Liver (tissue), 9 donors: Measurements from ENCODE around the gene FAM43A. TPM values are rescaled to one million over a fixed set of nuclear protein-coding genes. Genes with fewer than 3 reads are reported as not detected.

Experiments used
- DNase-seq: peaks from one replicate; pipeline ENCODE4 v3.0.0-alpha.2; 2017; ENCODE audit warnings: low spot score
- H3K27ac ChIP-seq, 2 donors: one replicate each; pipeline ENCODE4 v1.7.0; 2013; ENCODE audit warnings: inconsistent platforms in 2 of 2, low read length in 2 of 2, control low read depth in 1 of 2, low read depth in 1 of 2, mild to moderate bottlenecking in 1 of 2
- H3K27me3 ChIP-seq, 4 donors: one replicate each; pipeline versions ENCODE4 v1.6.1 to v1.7.0; 2013; ENCODE audit warnings: low read length in 3 of 4, inconsistent platforms in 1 of 4, mild to moderate bottlenecking in 1 of 4, moderate library complexity in 1 of 4; ENCODE audit not compliant: control insufficient read depth in 4 of 4, insufficient read depth in 4 of 4
- H3K36me3 ChIP-seq, 4 donors: one replicate each; pipeline versions ENCODE4 v1.6.1 to v1.7.0; 2013; ENCODE audit warnings: low read length in 3 of 4, mild to moderate bottlenecking in 3 of 4, low read depth in 1 of 4, moderate library complexity in 1 of 4; ENCODE audit not compliant: control insufficient read depth in 4 of 4, insufficient read depth in 3 of 4
- H3K4me1 ChIP-seq, 4 donors: one replicate each; pipeline versions ENCODE4 v1.6.1 to v1.7.0; 2013; ENCODE audit warnings: low read length in 3 of 4, mild to moderate bottlenecking in 3 of 4, moderate library complexity in 1 of 4; ENCODE audit not compliant: control insufficient read depth in 4 of 4, insufficient read depth in 4 of 4
- H3K4me3 ChIP-seq, 3 donors: one replicate each; pipeline versions ENCODE4 v1.6.1 to v1.7.0; 2013; ENCODE audit warnings: low read length in 3 of 3, control low read depth in 1 of 3, low read depth in 1 of 3, mild to moderate bottlenecking in 1 of 3
- H3K9ac ChIP-seq, 2 donors: one replicate each; pipeline ENCODE4 v1.7.0; 2013; ENCODE audit warnings: low read length in 2 of 2, mild to moderate bottlenecking in 2 of 2, moderate library complexity in 2 of 2, control low read depth in 1 of 2, low read depth in 1 of 2
- H3K9me3 ChIP-seq, 4 donors: one replicate each; pipeline versions ENCODE4 v1.6.1 to v1.7.0; 2013; ENCODE audit warnings: low read length in 3 of 4; ENCODE audit not compliant: control insufficient read depth in 4 of 4
- FOXA1 ChIP-seq: IDR thresholded peaks from 2 replicates; pipeline ENCODE4 v1.6.1; 2016; ENCODE audit warnings: antibody characterized with exemption
- FOXA2 ChIP-seq: IDR thresholded peaks from 2 replicates; pipeline ENCODE4 v1.6.1; 2016; ENCODE audit warnings: antibody characterized with exemption
- GABPA ChIP-seq, 2 donors: IDR thresholded peaks in 1 of 2; conservative IDR thresholded peaks in 1 of 2; 2 replicates each; pipeline ENCODE4 v1.6.1; 2016; ENCODE audit warnings: antibody characterized with exemption in 2 of 2, mild to moderate bottlenecking in 1 of 2, moderate library complexity in 1 of 2
- HNF4A ChIP-seq, 2 donors: conservative IDR thresholded peaks; 2 replicates each; pipeline ENCODE4 v1.6.1; 2016; ENCODE audit warnings: antibody characterized with exemption in 2 of 2, mild to moderate bottlenecking in 2 of 2
- HNF4G ChIP-seq: IDR thresholded peaks from 2 replicates; pipeline ENCODE4 v1.6.1; 2016; ENCODE audit warnings: antibody characterized with exemption
- JUND ChIP-seq, 2 donors: IDR thresholded peaks; 2 replicates each; pipeline ENCODE4 v1.6.1; 2016; ENCODE audit warnings: antibody characterized with exemption in 2 of 2
- MAX ChIP-seq: IDR thresholded peaks from 2 replicates; pipeline ENCODE4 v1.6.1; 2016; ENCODE audit warnings: antibody characterized with exemption
- NR2F2 ChIP-seq: IDR thresholded peaks from 2 replicates; pipeline ENCODE4 v1.6.1; 2016; ENCODE audit warnings: antibody characterized with exemption
- RAD21 ChIP-seq, 2 donors: IDR thresholded peaks; 2 replicates each; pipeline ENCODE4 v1.6.1; 2016; ENCODE audit warnings: antibody characterized with exemption in 2 of 2, mild to moderate bottlenecking in 2 of 2
- REST ChIP-seq: IDR thresholded peaks from 2 replicates; pipeline ENCODE4 v1.6.1; 2016; ENCODE audit warnings: antibody characterized with exemption, mild to moderate bottlenecking
- RXRA ChIP-seq, 2 donors: IDR thresholded peaks; 2 replicates each; pipeline ENCODE4 v1.6.1; 2017 to 2018; ENCODE audit warnings: antibody characterized with exemption in 2 of 2, mild to moderate bottlenecking in 1 of 2
- SP1 ChIP-seq: IDR thresholded peaks from 2 replicates; pipeline ENCODE4 v1.6.1; 2018; ENCODE audit warnings: antibody characterized with exemption, mild to moderate bottlenecking
- TAF1 ChIP-seq: conservative IDR thresholded peaks from 2 replicates; pipeline ENCODE4 v1.6.1; 2016; ENCODE audit warnings: antibody characterized with exemption, mild to moderate bottlenecking
- YY1 ChIP-seq: IDR thresholded peaks from 2 replicates; pipeline ENCODE4 v1.6.1; 2016; ENCODE audit warnings: antibody characterized with exemption, mild to moderate bottlenecking
- WGBS: extraction: QIAGEN DNeasy Blood & Tissue Kit; methylation state at CpG from one replicate; pipeline ENCODE4 v1.1.7; 2013; 5-methylcytosine and 5-hydroxymethylcytosine counted together
- polyA plus RNA-seq, 2 donors: library from polyadenylated mRNA; stranded (reverse) in 1 of 2; unstranded in 1 of 2; fragments of 200-250 nt in 1 of 2; fragments of >200 nt in 1 of 2; fragmentation: Nextera tagmentation in 1 of 2; extraction: Ambion mirVana in 1 of 2; gene quantifications; one replicate each; pipeline versions ENCODE4 v1.2.1 to v1.2.3, GENCODE V29; 2013 to 2015
- total RNA-seq, 2 donors: library from RNA; depleted of rRNA; stranded (reverse); fragments of >200 nt; gene quantifications; one replicate each; pipeline ENCODE4 v1.2.3, GENCODE V29; 2014
- TF ChIP-seq, protein P1 (sequence below): IDR thresholded peaks from 2 replicates; pipeline ENCODE4 v1.6.1; 2016; ENCODE audit warnings: antibody characterized with exemption
- TF ChIP-seq, protein P2 (sequence below): fragments of 150-350 bp; IDR thresholded peaks from 2 replicates; pipeline ENCODE4 v1.5.1; 2017; ENCODE audit warnings: improper control_type of control experiment, low read depth, low read length; ENCODE audit not compliant: missing input control
- donor health status: healthy.
- donor health status: healthy.
- donor health status: healthy.
- donor health status: healthy.
- donor health status: healthy.

The FAM43A gene
- total and polyA plus RNA-seq, 4 donors = 0.83 to 4.9 (median 3.4) TPM

DNA sequence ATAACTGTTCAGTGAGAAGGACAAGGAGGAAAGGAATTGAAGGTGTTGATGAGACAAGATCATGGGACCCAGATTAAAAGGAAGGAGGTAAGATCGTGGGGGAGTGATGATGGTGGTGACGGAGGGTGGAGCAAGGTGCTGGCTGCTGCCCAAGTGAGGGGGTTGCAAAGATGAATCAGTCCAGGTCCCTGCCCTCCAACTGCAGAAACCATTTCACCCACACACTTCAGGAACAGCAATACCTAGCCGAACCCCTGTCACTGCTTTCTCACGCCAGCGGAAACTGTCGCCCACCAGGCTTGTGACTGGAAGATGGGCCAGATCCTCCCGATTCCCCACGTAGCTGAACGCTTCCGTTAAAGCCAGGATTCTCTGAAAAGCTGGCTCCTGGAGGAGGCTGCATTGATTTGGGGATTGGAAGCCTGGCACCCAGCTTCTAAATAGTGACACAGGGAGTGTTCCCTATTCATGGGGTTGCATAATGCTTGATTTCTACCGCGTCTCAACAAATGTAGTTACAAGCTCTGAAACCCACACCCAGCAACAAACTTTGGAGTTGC, 10.5 kb upstream of the FAM43A start:
- no peak overlapping the region for H3K9ac ChIP-seq

GRCh38 chr3:194675680-194676079, 10.0 kb upstream of the FAM43A start:
- Histone ChIP-seq H3K9ac (no peak overlapping the region), H3K4me1 (peaks cover 6 to 19% (median 17%) of the 10 kb centered on the region in 4 donors), H3K27ac (no peak overlapping the region), H3K4me3 (no peak overlapping the region), H3K9me3 (no peaks in the 10 kb centered on the region), H3K36me3 (no peaks in the 10 kb centered on the region), H3K27me3 (no peaks in the 10 kb centered on the region)
- DNase-seq = no peak
- TF ChIP-seq HNF4G (no peak), JUND (IDR thresholded peaks at IDR 0.05) (no peak), REST (no peak), RXRA (IDR thresholded peaks at IDR 0.05) (no peak), GABPA (IDR thresholded peaks at IDR 0.05 in 1 of 2, conservative IDR thresholded peaks at IDR 0.05 in 1 of 2) (no peak), YY1 (no peak), FOXA2 (no peak), SP1 (no peak), NR2F2 (no peak), RAD21 (IDR thresholded peaks at IDR 0.05) (no peak), FOXA1 (no peak)
- TF ChIP-seq, protein P1, sequence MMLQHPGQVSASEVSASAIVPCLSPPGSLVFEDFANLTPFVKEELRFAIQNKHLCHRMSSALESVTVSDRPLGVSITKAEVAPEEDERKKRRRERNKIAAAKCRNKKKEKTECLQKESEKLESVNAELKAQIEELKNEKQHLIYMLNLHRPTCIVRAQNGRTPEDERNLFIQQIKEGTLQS = no peak
- TF ChIP-seq, protein P2, sequence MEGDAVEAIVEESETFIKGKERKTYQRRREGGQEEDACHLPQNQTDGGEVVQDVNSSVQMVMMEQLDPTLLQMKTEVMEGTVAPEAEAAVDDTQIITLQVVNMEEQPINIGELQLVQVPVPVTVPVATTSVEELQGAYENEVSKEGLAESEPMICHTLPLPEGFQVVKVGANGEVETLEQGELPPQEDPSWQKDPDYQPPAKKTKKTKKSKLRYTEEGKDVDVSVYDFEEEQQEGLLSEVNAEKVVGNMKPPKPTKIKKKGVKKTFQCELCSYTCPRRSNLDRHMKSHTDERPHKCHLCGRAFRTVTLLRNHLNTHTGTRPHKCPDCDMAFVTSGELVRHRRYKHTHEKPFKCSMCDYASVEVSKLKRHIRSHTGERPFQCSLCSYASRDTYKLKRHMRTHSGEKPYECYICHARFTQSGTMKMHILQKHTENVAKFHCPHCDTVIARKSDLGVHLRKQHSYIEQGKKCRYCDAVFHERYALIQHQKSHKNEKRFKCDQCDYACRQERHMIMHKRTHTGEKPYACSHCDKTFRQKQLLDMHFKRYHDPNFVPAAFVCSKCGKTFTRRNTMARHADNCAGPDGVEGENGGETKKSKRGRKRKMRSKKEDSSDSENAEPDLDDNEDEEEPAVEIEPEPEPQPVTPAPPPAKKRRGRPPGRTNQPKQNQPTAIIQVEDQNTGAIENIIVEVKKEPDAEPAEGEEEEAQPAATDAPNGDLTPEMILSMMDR = no peak
- 56% methylated on average over 4 of the region's 4 CpGs for WGBS

More for the DNA sequence above, 10.5 kb upstream of the FAM43A start:
- H3K9me3 ChIP-seq = no peaks in the 10 kb centered on the region
- no peak for DNase-seq
- 49% methylated on average over 12 of the region's 12 CpGs for WGBS
- TF ChIP-seq JUND (IDR thresholded peaks at IDR 0.05) (no peak), TAF1 (no peak), SP1 (no peak)
- no peaks in the 10 kb centered on the region for H3K36me3 ChIP-seq
- no peaks in the 10 kb centered on the region for H3K27me3 ChIP-seq
- no peak overlapping the region for H3K4me3 ChIP-seq
- no peak overlapping the region for H3K27ac ChIP-seq
- H3K4me1 ChIP-seq = peaks cover 7 to 24% (median 21%) of the 10 kb centered on the region in 4 donors

- H3K9ac ChIP-seq = no peak overlapping the region
Measured at GRCh38 chr3:194676471-194676870, 9.2 kb upstream of the FAM43A start.

More at GRCh38 chr3:194676471-194676870, 9.2 kb upstream of the FAM43A start:
- no peaks in the 10 kb centered on the region for H3K9me3 ChIP-seq
- peaks cover 4 to 12% (median 10%) of the 10 kb centered on the region in 4 donors for H3K4me1 ChIP-seq
- no peak overlapping the region for H3K27ac ChIP-seq
- no peak for DNase-seq
- no peak overlapping the region for H3K4me3 ChIP-seq
- WGBS = 86% methylated on average over 1 of the region's 1 CpG
- H3K27me3 ChIP-seq = no peaks in the 10 kb centered on the region
- H3K36me3 ChIP-seq = no peaks in the 10 kb centered on the region
- TF ChIP-seq MAX (no peak), GABPA (IDR thresholded peaks at IDR 0.05 in 1 of 2, conservative IDR thresholded peaks at IDR 0.05 in 1 of 2) (no peak), HNF4A (conservative IDR thresholded peaks at IDR 0.05) (no peak), FOXA1 (no peak)
- TF ChIP-seq, protein P1 = no peak
